Neural progenitor cell (in vitro differentiated cells): ENCODE data around the gene NBDY.

ENCODE experiments used
- EZH2 ChIP-seq: fragments of 200-600 bp; sonication (generic); IDR thresholded peaks from 2 replicates; pipeline ENCODE4 v1.6.1; 2017; ENCODE audit warnings: antibody characterized with exemption, mild to moderate bottlenecking, moderate library complexity
- EZH2phosphoT487 ChIP-seq: fragments of 200-600 bp; sonication (generic); IDR thresholded peaks from 2 replicates; pipeline ENCODE4 v1.6.1; 2017; ENCODE audit warnings: antibody characterized with exemption
- TF ChIP-seq, protein P1 (sequence below): fragments of 200-600 bp; sonication (generic); IDR thresholded peaks from 2 replicates; pipeline ENCODE4 v1.5.1; 2017; ENCODE audit warnings: antibody characterized with exemption, mild to moderate bottlenecking

DNA sequence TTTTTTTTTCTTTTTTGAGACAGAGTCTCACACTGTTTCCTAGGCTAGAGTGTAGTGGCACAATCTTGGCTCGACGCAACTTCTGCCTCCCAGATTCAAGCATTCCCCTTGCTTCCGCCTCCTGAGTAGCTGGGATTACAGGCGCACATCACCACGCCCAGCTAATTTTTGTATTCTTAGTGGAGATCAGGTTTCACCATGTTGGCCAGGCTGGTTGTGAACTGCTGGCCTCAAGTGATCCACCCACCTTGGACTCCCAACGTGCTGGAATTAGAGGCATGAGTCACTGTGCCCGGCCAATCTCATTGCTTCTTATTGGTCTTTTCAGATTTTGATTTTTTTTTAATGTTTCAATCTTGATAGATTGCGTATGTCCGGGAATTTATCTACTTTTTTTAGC, 124.4 kb downstream of the NBDY start:
- no peak for TF ChIP-seq EZH2
- TF ChIP-seq, protein P1, sequence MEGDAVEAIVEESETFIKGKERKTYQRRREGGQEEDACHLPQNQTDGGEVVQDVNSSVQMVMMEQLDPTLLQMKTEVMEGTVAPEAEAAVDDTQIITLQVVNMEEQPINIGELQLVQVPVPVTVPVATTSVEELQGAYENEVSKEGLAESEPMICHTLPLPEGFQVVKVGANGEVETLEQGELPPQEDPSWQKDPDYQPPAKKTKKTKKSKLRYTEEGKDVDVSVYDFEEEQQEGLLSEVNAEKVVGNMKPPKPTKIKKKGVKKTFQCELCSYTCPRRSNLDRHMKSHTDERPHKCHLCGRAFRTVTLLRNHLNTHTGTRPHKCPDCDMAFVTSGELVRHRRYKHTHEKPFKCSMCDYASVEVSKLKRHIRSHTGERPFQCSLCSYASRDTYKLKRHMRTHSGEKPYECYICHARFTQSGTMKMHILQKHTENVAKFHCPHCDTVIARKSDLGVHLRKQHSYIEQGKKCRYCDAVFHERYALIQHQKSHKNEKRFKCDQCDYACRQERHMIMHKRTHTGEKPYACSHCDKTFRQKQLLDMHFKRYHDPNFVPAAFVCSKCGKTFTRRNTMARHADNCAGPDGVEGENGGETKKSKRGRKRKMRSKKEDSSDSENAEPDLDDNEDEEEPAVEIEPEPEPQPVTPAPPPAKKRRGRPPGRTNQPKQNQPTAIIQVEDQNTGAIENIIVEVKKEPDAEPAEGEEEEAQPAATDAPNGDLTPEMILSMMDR, result no peak
- TF ChIP-seq EZH2phosphoT487, result no peak
